ENCODE measurements around the gene KRTAP9-8. TPM values are rescaled to one million over a fixed set of nuclear protein-coding genes. Genes with fewer than 3 reads are reported as not detected.
"Not testable (repeated sequence)": the region's sequence is repeated elsewhere in the genome, so short reads cannot be mapped to it uniquely, and the experiment has no call there.

Gene KRTAP9-8
- total RNA-seq: not detected

DNA sequence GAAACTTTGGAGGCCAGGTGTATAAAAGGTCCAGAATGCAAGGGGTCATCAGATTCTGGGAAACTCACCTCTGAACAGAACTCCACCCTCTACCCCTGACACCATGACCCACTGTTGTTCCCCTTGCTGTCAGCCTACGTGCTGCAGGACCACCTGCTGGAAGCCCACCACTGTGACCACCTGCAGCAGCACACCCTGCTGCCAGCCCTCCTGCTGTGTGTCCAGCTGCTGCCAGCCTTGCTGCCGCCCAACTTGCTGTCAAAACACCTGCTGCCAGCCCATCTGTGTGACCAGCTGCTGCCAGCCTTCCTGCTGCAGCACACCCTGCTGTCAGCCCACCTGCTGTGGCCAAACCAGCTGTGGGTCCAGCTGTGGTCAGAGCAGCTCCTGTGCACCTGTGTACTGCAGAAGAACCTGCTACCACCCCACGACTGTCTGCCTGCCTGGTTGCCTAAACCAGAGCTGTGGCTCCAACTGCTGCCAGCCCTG is at the start of gene KRTAP9-8:
Gene KRTAP9-8 (plus strand): TSS at position 51 of the 489 bp plus-strand sequence. CDS start 53 bp downstream, at position 104.
- DNase-seq: not testable (repeated sequence)

DNA sequence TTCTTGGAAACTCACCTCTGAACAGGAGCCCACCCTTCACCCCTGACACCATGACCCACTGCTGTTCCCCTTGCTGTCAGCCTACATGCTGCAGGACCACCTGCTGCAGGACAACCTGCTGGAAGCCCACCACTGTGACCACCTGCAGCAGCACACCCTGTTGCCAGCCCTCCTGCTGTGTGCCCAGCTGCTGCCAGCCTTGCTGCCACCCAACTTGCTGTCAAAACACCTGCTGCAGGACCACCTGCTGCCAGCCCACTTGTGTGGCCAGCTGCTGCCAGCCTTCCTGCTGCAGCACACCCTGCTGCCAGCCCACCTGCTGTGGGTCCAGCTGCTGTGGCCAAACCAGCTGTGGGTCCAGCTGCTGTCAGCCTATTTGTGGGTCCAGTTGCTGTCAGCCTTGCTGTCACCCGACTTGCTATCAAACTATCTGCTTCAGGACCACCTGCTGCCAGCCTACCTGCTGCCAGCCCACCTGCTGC is 47.9 kb upstream of the KRTAP9-8 start, which contains the start of gene KRTAP9-1:
Gene KRTAP9-1 (plus strand): TSS at position 51 of the 482 bp plus-strand sequence. CDS start 0 bp downstream, at position 51.
- DNase-seq: not testable (repeated sequence)

DNA sequence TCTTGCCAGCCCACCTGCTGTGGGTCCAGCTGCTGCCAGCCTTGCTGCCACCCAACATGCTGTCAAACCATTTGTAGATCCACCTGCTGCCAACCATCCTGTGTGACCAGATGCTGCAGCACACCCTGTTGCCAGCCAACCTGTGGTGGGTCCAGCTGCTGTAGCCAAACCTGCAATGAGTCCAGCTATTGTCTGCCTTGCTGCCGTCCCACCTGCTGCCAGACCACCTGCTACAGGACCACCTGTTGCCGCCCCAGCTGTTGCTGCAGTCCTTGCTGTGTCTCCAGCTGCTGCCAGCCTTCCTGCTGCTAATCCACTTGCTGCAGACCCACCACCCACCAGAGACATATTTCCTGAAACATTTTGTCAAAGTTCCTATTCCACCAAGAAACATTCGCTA is 47.5 kb upstream of the KRTAP9-8 start:
- DNase-seq: no peak

DNA sequence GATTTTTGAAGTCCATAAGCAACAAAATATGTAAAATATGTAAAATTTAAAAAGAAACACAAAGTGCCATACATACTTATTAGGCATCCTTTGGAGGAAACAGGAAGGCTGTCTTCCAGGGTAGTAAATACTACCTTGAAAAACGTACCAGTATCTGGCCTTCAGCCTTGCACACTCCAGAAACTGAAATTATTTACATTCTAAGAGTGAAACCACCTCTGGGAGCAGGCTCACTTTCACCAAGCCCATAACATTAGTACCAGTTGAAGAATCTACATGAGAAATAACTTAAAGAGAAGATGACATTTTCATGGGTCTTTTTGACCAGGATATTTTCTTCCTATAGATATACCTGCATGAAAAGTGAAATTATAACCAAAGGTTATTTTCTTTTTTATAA is 41.7 kb upstream of the KRTAP9-8 start:
- DNase-seq: no peak

- DNase-seq: no peak
Measured at GRCh38 chr17:41199421-41200078, 38.2 kb upstream of the KRTAP9-8 start.

DNA sequence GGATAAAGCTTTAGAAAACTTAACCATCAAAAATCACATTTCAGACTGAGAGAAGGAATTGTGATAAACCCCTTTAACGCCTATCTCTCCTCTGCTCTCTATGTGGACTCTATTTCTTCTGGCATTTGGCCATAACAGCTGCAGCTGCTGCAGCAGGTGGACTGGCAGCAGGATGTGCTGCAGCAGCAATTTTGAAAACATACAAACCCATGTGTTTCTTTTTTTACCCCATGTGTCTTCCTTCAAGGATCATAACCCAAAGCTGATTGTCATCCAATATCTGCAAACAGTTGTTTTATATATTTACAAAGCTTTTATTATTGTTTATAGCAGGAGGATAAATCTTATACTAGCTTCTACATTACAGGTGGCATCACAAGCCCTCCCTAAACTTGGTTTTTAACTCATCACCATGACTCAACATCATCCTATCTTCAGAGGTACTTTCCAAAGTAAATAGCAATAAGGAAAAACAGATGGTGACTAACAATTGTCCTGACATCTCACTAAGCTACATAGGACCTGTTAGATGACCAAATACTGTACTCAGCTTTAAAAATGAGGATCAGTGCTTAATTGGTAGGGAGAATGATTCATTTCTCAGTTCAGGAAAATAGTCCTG is 25.8 kb upstream of the KRTAP9-8 start:
- no peak for DNase-seq

- no peak for DNase-seq
Measured at GRCh38 chr17:41212524-41213169, 25.2 kb upstream of the KRTAP9-8 start.

DNA sequence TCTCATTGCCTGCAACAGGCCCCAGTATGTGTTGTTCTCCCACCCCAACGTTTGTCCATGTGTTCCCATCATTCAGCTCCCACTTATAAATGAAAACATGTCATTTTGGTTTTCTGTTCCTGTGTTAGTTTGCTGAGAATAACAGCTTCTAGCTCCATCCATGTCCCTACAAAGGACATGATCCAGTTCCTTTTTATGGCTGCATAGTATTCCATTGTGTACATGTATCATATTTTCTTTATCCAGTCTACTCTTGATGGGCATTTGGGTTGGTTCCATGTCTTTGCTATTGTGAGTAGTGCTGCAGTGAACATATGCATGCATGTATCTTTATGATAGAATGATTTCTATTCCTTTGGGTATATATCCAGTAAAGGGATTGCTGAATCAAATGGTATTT is 22.1 kb upstream of the KRTAP9-8 start:
- no peak for DNase-seq

GRCh38 chr17:41223821-41224220 is 14.0 kb upstream of the KRTAP9-8 start:
- DNase-seq: no peak

DNA sequence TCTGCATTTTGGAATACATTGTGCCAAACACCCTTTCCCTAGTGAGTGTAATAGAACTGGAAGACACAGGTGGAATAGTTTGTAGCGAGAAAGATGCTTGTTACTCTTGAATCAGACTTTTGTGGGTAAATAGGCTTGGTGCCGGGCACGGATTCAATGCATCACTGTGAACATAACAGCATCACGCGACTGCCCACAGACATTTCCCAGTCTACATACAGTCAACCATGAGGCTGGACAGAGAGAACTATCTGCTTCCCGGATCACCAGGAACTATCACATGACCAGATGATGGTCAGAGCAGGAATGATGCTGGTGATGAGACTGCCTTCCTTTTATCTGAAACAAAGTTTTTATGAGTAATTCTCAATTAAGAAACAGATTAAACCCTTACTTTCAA is 11.7 kb upstream of the KRTAP9-8 start:
- no peak for DNase-seq

- not testable (repeated sequence) for DNase-seq
Measured at GRCh38 chr17:41226598-41227095, 11.2 kb upstream of the KRTAP9-8 start, which contains the start of gene KRTAP9-2. Gene KRTAP9-2 (plus strand): TSS chr17:41226648. CDS start chr17:41226655, 7 bp downstream.

- no peak for DNase-seq
Measured at GRCh38 chr17:41230094-41230493, 7.7 kb upstream of the KRTAP9-8 start.

DNA sequence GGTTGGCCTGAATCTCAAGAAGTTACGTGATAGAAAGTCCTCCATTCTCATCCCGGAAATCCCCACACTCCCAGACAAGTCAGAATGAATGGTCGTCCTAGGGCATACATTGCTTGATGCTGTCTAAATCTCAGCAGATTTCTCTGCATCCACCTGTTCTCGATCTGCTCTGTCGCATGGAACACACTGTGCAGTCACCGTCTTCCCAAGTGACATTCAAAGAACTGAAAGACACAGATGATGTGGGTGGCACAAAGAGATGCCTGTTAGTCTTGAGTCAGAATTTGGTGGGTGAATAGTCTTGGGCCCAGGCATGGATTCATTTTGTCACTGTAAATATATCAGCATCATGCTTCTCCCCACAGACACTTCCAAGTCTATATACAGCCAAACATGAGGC is 6.1 kb upstream of the KRTAP9-8 start:
- DNase-seq: no peak

DNA sequence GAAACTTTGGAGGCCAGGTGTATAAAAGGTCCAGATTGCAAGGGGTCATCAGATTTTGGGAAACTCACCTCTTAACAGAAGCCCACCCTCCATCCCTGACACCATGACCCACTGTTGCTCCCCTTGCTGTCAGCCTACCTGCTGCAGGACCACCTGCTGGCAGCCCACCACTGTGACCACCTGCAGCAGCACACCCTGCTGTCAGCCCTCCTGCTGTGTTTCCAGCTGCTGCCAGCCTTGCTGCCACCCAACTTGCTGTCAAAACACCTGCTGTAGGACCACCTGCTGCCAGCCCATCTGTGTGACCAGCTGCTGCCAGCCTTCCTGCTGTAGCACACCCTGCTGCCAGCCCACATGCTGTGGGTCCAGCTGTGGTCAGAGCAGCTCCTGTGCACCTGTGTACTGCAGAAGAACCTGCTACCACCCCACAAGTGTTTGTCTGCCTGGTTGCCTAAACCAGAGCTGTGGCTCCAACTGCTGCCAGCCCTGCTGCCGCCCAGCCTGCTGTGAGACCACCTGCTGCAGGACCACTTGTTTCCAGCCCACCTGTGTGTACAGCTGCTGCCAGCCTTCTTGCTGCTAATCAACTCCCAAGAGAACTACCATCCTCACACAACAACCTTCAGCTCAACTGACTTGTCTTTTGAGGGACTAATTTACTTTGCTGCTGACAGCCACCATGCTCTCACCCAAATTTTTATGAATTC is 5.2 kb upstream of the KRTAP9-8 start, which contains the start of gene KRTAP9-3:
Gene KRTAP9-3 (plus strand): TSS at position 51 of the 707 bp plus-strand sequence. CDS start 53 bp downstream, at position 104.
- DNase-seq: not testable (repeated sequence)

- not testable (repeated sequence) for DNase-seq
Measured at GRCh38 chr17:41237116-41237515, 683 bp upstream of the KRTAP9-8 start.

DNA sequence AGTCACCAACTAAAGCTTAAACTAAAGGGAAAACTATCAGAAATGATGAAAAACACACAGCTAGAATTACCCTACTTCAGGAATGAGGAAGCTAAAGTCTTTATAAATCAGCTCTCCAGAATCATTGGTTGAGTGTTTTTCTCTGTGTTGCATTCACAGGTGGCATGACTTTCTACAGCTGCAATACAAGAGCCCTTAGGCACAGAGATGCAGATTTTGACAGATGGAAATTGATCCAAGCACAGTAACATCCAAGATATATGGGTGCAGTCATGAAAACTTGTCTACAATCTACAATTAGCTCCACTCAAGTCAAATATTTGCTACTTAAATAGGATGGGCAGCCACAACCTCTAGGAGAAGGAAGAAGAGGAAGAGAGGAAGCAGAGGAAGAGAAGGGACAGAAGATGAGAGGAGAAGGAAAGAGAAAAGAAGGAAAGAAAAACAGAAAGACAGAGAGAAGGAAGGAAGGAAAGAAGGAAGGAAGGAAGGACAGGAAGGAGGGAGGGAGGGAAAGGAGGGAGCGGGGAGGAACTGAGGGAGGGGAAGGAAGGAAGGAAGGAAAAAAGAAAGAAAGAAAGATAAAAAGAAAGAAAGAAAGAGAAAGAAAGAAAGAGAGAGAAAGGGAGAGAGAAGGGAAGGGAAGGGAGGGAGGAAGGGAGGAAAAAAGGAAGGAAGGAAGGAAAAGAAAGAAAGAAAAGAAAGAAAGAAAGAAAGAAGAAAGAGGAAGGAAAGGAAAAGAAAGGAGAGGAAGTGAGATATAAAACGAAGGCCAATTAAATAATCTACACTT is 9.4 kb downstream of the KRTAP9-8 start:
- DNase-seq: not testable (repeated sequence)

- not testable (repeated sequence) for DNase-seq
Measured at GRCh38 chr17:41249637-41250240, 11.9 kb downstream of the KRTAP9-8 start, which contains the start of gene KRTAP9-4. Gene KRTAP9-4 (plus strand): TSS chr17:41249687. CDS start chr17:41249721, 34 bp downstream.

DNA sequence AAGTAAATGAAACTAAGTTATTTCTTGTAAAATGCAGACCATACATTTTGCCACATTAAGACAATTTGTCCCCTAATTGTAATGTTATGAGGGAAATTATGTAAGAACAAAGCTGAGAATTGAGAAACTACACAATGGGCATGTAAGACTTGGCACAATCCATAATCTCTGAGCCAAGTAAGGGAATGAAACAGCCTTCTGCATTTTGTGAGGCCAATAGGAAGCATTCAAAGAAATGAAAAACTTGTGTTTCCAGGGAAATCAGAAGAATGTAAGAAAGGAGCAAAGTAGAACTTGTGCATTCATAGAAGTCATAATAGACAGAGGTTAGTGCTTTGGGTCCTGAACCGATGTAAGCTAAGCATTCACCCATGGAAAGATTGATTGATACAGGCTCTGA is 13.5 kb downstream of the KRTAP9-8 start:
- DNase-seq: no peak

- no peak for DNase-seq
Measured at GRCh38 chr17:41254861-41255260, 17.1 kb downstream of the KRTAP9-8 start.

GRCh38 chr17:41255381-41256290 is 17.8 kb downstream of the KRTAP9-8 start, which contains the start of gene KRTAP9-9:
Gene KRTAP9-9 (plus strand): TSS chr17:41255384.
- not testable (repeated sequence) for DNase-seq

Data from effector CD4-positive, alpha-beta T cell (primary cell).